Heart right ventricle (tissue), 16 donors: ENCODE results near the gene LSM4. TPM values are rescaled to one million over a fixed set of nuclear protein-coding genes. Genes with fewer than 3 reads are reported as not detected.

Experiments used
- ATAC-seq, 8 donors: fragments of 200-7000 bp; cut with Tn5 transposase; one replicate each; pipeline ENCODE4 v1.9.1; 2020; ENCODE audit warnings: mild to moderate bottlenecking in 8 of 8, moderate library complexity in 8 of 8, moderate number of reproducible peaks in 1 of 8
- DNase-seq, 2 donors: peaks; one replicate each; pipeline ENCODE4 v3.0.0-alpha.2; 2020
- H3K27ac ChIP-seq, 10 donors: fragments of 200-600 bp; sonication (generic) in 2 of 10; one replicate each; pipeline versions ENCODE4 v1.5.0 to v1.8.0; 2020 to 2022; ENCODE audit warnings: mild to moderate bottlenecking in 3 of 10
- H3K27me3 ChIP-seq, 7 donors: fragments of 200-600 bp; one replicate each; pipeline ENCODE4 v1.8.0; 2021 to 2022; ENCODE audit warnings: mild to moderate bottlenecking in 2 of 7
- H3K36me3 ChIP-seq, 9 donors: fragments of 200-600 bp; sonication (generic) in 1 of 9; one replicate each; pipeline versions ENCODE4 v1.5.0 to v1.8.0; 2020 to 2022; ENCODE audit warnings: mild to moderate bottlenecking in 2 of 9
- H3K4me1 ChIP-seq, 9 donors: fragments of 200-600 bp; sonication (generic) in 1 of 9; one replicate each; pipeline versions ENCODE4 v1.5.0 to v1.8.0; 2020 to 2022; ENCODE audit warnings: mild to moderate bottlenecking in 4 of 9
- H3K4me3 ChIP-seq, 10 donors: fragments of 200-600 bp; sonication (generic) in 2 of 10; one replicate each; pipeline versions ENCODE4 v1.5.0 to v1.8.0; 2020 to 2022; ENCODE audit warnings: mild to moderate bottlenecking in 7 of 10, moderate library complexity in 2 of 10
- H3K9me3 ChIP-seq, 11 donors: fragments of 200-600 bp in 10 of 11; sonication (generic) in 2 of 11; one replicate each; pipeline versions ENCODE4 v1.5.0 to v1.8.0; 2013 to 2022; ENCODE audit warnings: mild to moderate bottlenecking in 2 of 11, control low read depth in 1 of 11, moderate library complexity in 1 of 11
- CTCF ChIP-seq, 9 donors: fragments of 200-600 bp; sonication (generic) in 2 of 9; IDR thresholded peaks; one replicate each; pipeline versions ENCODE4 v1.5.0 to v1.8.0; 2021 to 2022; ENCODE audit warnings: antibody characterized with exemption in 9 of 9, mild to moderate bottlenecking in 5 of 9, moderate library complexity in 1 of 9
- WGBS, 2 donors: extraction: QIAGEN DNeasy Blood & Tissue Kit; methylation state at CpG; one replicate each; pipeline ENCODE4 v1.1.7; 2013; ENCODE audit warnings: inconsistent platforms in 1 of 2; 5-methylcytosine and 5-hydroxymethylcytosine counted together
- intact Hi-C, 10 donors: fragments of 100-400 bp; cut with DNase I; formaldehyde crosslinking; loops; one replicate each; pipeline versions ENCODE4 v1.11.1 to v1.14.2; 2022
- microRNA-seq, 2 donors: library from miRNA; unstranded; fragments of <30 nt; microRNA quantifications; one replicate each; pipeline ENCODE4 v1.2.0, GENCODE V29; 2021
- polyA plus RNA-seq, 2 donors: library from polyadenylated mRNA; stranded (reverse); fragments of 200-250 nt; gene quantifications; one replicate each; pipeline ENCODE4 v1.2.3, GENCODE V29; 2013
- total RNA-seq, 10 donors: library from RNA; stranded (reverse); fragmentation: NEBNext Ultra II Directional in 3 of 10; extraction: Animal tissue kit (Norgen Biotek cat#: 25700) in 3 of 10; gene quantifications; one replicate each; pipeline versions ENCODE4 v1.2.1 to v1.2.4, GENCODE V29; 2021 to 2023
- donor health status: Arrhythmogenic right ventricular cardiomyopathy.
- donor health status: ischemic (EF 13 %, LVEDD 7.1; RV severe dilation, severe dysfunction).
- donor health status: healthy with polysubstance abuse.
- donor health status: DM: no; HTN: yes; CAD: no.
- donor health status: DM: no; HTN: no; CAD: no.
- donor health status: ischemic (EF 25% LVEDD 6.9; RV normal size, moderate dysfunction).
- donor health status: ischemic (EF 25% LVEDD 5.7; RV mildly dilated, moderate dysfunction).
- donor health status: healthy.
- donor health status: DM: yes; HTN: yes; CAD: no.
- donor health status: Ischemic cardiomyopathy.
- donor health status: ischemic (EF 35%, LVEDD 5.7; RV mildly dilated, moderate dysfunction).
- donor health status: nonischemic (EF 11% LVEDD 7.7; RV severe dilation, severe dysfunction).
- donor health status: DM: yes; HTN: yes; CAD: no.
- donor health status: PGD.
- donor health status: ischemic (EF 29% LVEDD 5.4; RV normal size, mild dysfunction).
- donor health status: nonischemic (EF 23%, LVEDD 6.1; RV moderate dilation, normal function).

The LSM4 gene
- total and polyA plus RNA-seq, 12 donors, result 73.2 to 163 (median 93.6) TPM

GRCh38 chr19:18259893-18260292 is 63.0 kb downstream of the LSM4 start:
- 90 to 93% methylated on average over 4 of the region's 4 CpGs for WGBS, 2 donors
- intact Hi-C loops, result loop anchor here in 2 of 10 donors (10.0 kb wide), 2 partner anchors 135 to 145 kb away; partner anchors contain the start of gene LRRC25 (in 1 of the 2)
- H3K27me3 ChIP-seq, result peaks cover 0 to 8% (median 6%) of the 10 kb centered on the region in 7 donors
- H3K4me1 ChIP-seq, result no peaks in the 10 kb centered on the region
- peaks cover 0 to 28% (median 0%) of the 10 kb centered on the region in 9 donors for H3K36me3 ChIP-seq
- no peak for TF ChIP-seq CTCF (IDR thresholded peaks at IDR 0.05)
- no peak overlapping the region for H3K4me3 ChIP-seq
- ATAC-seq, result no peak
- H3K27ac ChIP-seq, result no peak overlapping the region
- no peak for DNase-seq
- no peaks in the 10 kb centered on the region for H3K9me3 ChIP-seq

GRCh38 chr19:18257503-18258470 is 65.1 kb downstream of the LSM4 start:
- peaks cover 0 to 11% (median 0%) of the 10 kb centered on the region in 9 donors for H3K36me3 ChIP-seq
- no peak overlapping the region for H3K27ac ChIP-seq
- 92 to 94% methylated on average over 55 of the region's 55 CpGs for WGBS, 2 donors
- peaks cover 0 to 10% (median 0%) of the 10 kb centered on the region in 9 donors for H3K4me1 ChIP-seq
- DNase-seq, result no peak
- intact Hi-C loops, result loop anchor here in 1 of 10 donors (10.0 kb wide), 1 partner anchor 143 kb away; no protein-coding TSS in a partner anchor
- no peak for ATAC-seq
- H3K9me3 ChIP-seq, result no peaks in the 10 kb centered on the region
- H3K4me3 ChIP-seq, result no peak overlapping the region
- no peak for TF ChIP-seq CTCF (IDR thresholded peaks at IDR 0.05)
- peaks cover 0 to 16% (median 10%) of the 10 kb centered on the region in 7 donors for H3K27me3 ChIP-seq

Small RNA genes lying within 50 kb of the gene (microRNA-seq; reads per million reads assigned to microRNA genes)
- 1.2 to 2.0 reads per million in 2 donors for gene MIR3188

Other genes with a start within 250 kb of the LSM4 start
- 1 to 10 TPM in 2 of 10 donors, under 1 TPM in 8; 0.24 to 5.4 (median 0.45) TPM for gene IL12RB1, start 236.1 kb downstream of the LSM4 start, total RNA-seq
- gene IL12RB1, start 236.1 kb downstream of the LSM4 start, polyA plus RNA-seq, result under 1 TPM; 0.36 to 0.51 TPM
- 1 to 10 TPM; 2.8 to 6.4 (median 4.6) TPM for gene MAST3, start 225.3 kb downstream of the LSM4 start, total RNA-seq
- 1 to 10 TPM; 1.5 to 2.6 TPM for gene MAST3, start 225.3 kb downstream of the LSM4 start, polyA plus RNA-seq
- 10 to 100 TPM; 15.7 to 29.1 (median 22.3) TPM for gene PIK3R2, start 169.9 kb downstream of the LSM4 start, total RNA-seq
- 1 to 10 TPM; 2.3 to 6.7 TPM for gene PIK3R2, start 169.9 kb downstream of the LSM4 start, polyA plus RNA-seq
- 100 to 1,000 TPM in 1 of 10 donors, 10 to 100 TPM in 7, 1 to 10 TPM in 2; 6.5 to 241 (median 11.9) TPM for gene IFI30, start 149.3 kb downstream of the LSM4 start, total RNA-seq
- gene IFI30, start 149.3 kb downstream of the LSM4 start, polyA plus RNA-seq, result 10 to 100 TPM in 1 of 2 donors, 1 to 10 TPM in 1; 9.7 to 31.2 TPM
- 10 to 100 TPM; 10.6 to 16.5 (median 14.5) TPM for gene MPV17L2, start 129.9 kb downstream of the LSM4 start, total RNA-seq
- gene MPV17L2, start 129.9 kb downstream of the LSM4 start, polyA plus RNA-seq, result 10 to 100 TPM; 23.0 to 61.9 TPM
- 10 to 100 TPM; 24.1 to 36.3 (median 31.4) TPM for gene RAB3A, start 119.0 kb downstream of the LSM4 start, total RNA-seq
- gene RAB3A, start 119.0 kb downstream of the LSM4 start, polyA plus RNA-seq, result 10 to 100 TPM in 1 of 2 donors, 1 to 10 TPM in 1; 7.8 to 16.7 TPM
- gene PDE4C, start 96.6 kb downstream of the LSM4 start, total RNA-seq, result 1 to 10 TPM in 4 of 10 donors, under 1 TPM in 6; 0.30 to 4.2 (median 0.85) TPM
- 1 to 10 TPM; 1.2 to 6.3 TPM for gene PDE4C, start 96.6 kb downstream of the LSM4 start, polyA plus RNA-seq
- 1 to 10 TPM in 5 of 10 donors, under 1 TPM in 5; 0.49 to 1.5 (median 0.96) TPM for gene IQCN, start 48.6 kb downstream of the LSM4 start, total RNA-seq
- gene IQCN, start 48.6 kb downstream of the LSM4 start, polyA plus RNA-seq, result 1 to 10 TPM in 1 of 2 donors, under 1 TPM in 1; 0.17 to 7.8 TPM
- 100 to 1,000 TPM in 9 of 10 donors, 10 to 100 TPM in 1; 93.7 to 195 (median 133) TPM for gene JUND, start 41.5 kb downstream of the LSM4 start, total RNA-seq
- 100 to 1,000 TPM; 103 to 278 TPM for gene JUND, start 41.5 kb downstream of the LSM4 start, polyA plus RNA-seq
- gene PGPEP1, start 17.5 kb upstream of the LSM4 start, total RNA-seq, result 10 to 100 TPM; 36.0 to 61.3 (median 46.8) TPM
- gene PGPEP1, start 17.5 kb upstream of the LSM4 start, polyA plus RNA-seq, result 10 to 100 TPM; 10.0 to 27.2 TPM
- 1 to 10 TPM in 4 of 10 donors, under 1 TPM in 6; 0.44 to 2.5 (median 0.79) TPM for gene GDF15, start 63.1 kb upstream of the LSM4 start, total RNA-seq
- under 1 TPM; 0.44 to 0.62 TPM for gene GDF15, start 63.1 kb upstream of the LSM4 start, polyA plus RNA-seq
- 10 to 100 TPM in 1 of 10 donors, 1 to 10 TPM in 7, under 1 TPM in 2; 0.57 to 13.3 (median 1.8) TPM for gene LRRC25, start 74.5 kb upstream of the LSM4 start, total RNA-seq
- 1 to 10 TPM; 1.1 to 2.2 TPM for gene LRRC25, start 74.5 kb upstream of the LSM4 start, polyA plus RNA-seq
- gene SSBP4, start 96.3 kb upstream of the LSM4 start, total RNA-seq, result 10 to 100 TPM; 17.6 to 47.1 (median 27.3) TPM
- 10 to 100 TPM; 41.3 to 51.6 TPM for gene SSBP4, start 96.3 kb upstream of the LSM4 start, polyA plus RNA-seq
- gene ISYNA1, start 115.1 kb upstream of the LSM4 start, total RNA-seq, result 10 to 100 TPM; 12.6 to 40.7 (median 18.0) TPM
- 100 to 1,000 TPM in 1 of 2 donors, 10 to 100 TPM in 1; 21.4 to 137 TPM for gene ISYNA1, start 115.1 kb upstream of the LSM4 start, polyA plus RNA-seq
- 10 to 100 TPM in 2 of 10 donors, 1 to 10 TPM in 8; 5.7 to 13.1 (median 7.5) TPM for gene ELL, start 199.0 kb upstream of the LSM4 start, total RNA-seq
- 1 to 10 TPM; 4.0 to 6.7 TPM for gene ELL, start 199.0 kb upstream of the LSM4 start, polyA plus RNA-seq
- gene FKBP8, start 220.5 kb upstream of the LSM4 start, total RNA-seq, result 100 to 1,000 TPM; 132 to 196 (median 151) TPM
- 100 to 1,000 TPM; 153 to 308 TPM for gene FKBP8, start 220.5 kb upstream of the LSM4 start, polyA plus RNA-seq
- 10 to 100 TPM; 35.6 to 63.9 (median 45.6) TPM for gene KXD1, start 234.8 kb upstream of the LSM4 start, total RNA-seq
- gene KXD1, start 234.8 kb upstream of the LSM4 start, polyA plus RNA-seq, result 10 to 100 TPM; 41.2 to 88.6 TPM
- gene UBA52, start 248.8 kb upstream of the LSM4 start, total RNA-seq, result 100 to 1,000 TPM; 634 to 883 (median 716) TPM
- gene UBA52, start 248.8 kb upstream of the LSM4 start, polyA plus RNA-seq, result 1,000 to 10,000 TPM; 1,270 to 1,276 TPM